HCT116 (cell line): Measurements from ENCODE around the gene CRIP1. TPM values are rescaled to one million over a fixed set of nuclear protein-coding genes. Genes with fewer than 3 reads are reported as not detected.
A peak's percentile ranks its signal among the peaks of the same experiment; 100 is the strongest.

Experiments used
- ATAC-seq: fragments of 200-7000 bp; cut with Tn5 transposase; 2 replicates; pipeline ENCODE4 v1.9.1; 2020; ENCODE audit warnings: mild to moderate bottlenecking, moderate library complexity
- BruUV-seq: library from RNA; stranded (reverse); fragments of 400-500 nt; replicated peaks from 2 replicates; lab custom pipeline; 2021; lab: Mats Ljungman, UMichigan
- CTCF ChIA-PET: fragments of 300-600 bp; sonication (Branson Sonifier 250); formaldehyde crosslinking; loops from one replicate; lab custom pipeline; 2021; ENCODE audit warnings: antibody characterized with exemption; lab: Charles Lee
- POLR2A ChIA-PET: fragments of 300-600, 350-600 bp; sonication (Branson Sonifier 250); formaldehyde crosslinking; loops from one replicate; lab custom pipeline; 2021; ENCODE audit warnings: antibody characterized with exemption; lab: Charles Lee
- RAD21 ChIA-PET, 2 experiments: fragments of 300-600 bp; sonication (Branson Sonifier 250); formaldehyde crosslinking; loops; one replicate each; lab custom pipeline; 2023; ENCODE audit warnings: low total read pairs in 2 of 2; ENCODE audit not compliant: uncharacterized antibody in 2 of 2, unreplicated experiment in 2 of 2, low non-redundant PET in 1 of 2; lab: Charles Lee
- DNase-seq: peaks from one replicate; pipeline ENCODE4 v3.0.0-alpha.2; 2010; ENCODE audit warnings: low read depth, low spot score
- H2AFZ ChIP-seq: fragments of 200-600 bp; shearing (Covaris generic), sonication (generic); 2 replicates; pipeline ENCODE4 v1.6.1; 2017; ENCODE audit warnings: low read depth, mixed run types, mixed read lengths, antibody characterized with exemption, low read length; ENCODE audit not compliant: poor library complexity, severe bottlenecking
- H3K27ac ChIP-seq: 2 replicates; pipeline ENCODE4 v1.5.1; 2012; ENCODE audit warnings: low read depth, low read length
- H3K27me3 ChIP-seq: fragments of 200-600 bp; sonication (generic); 2 replicates; pipeline ENCODE4 v1.6.1; 2016; ENCODE audit warnings: mixed run types, low read length, mixed read lengths; ENCODE audit not compliant: insufficient read depth
- H3K36me3 ChIP-seq, 2 experiments: fragments of 200-500 bp in 1 of 2; fragments of 200-600 bp in 1 of 2; sonication (Bioruptor generic) in 1 of 2; sonication (generic) in 1 of 2; 2 replicates each; pipeline versions ENCODE4 v1.5.1 to v1.6.1; 2014 to 2016; ENCODE audit warnings: low read length in 2 of 2, inconsistent platforms in 1 of 2, mixed read lengths in 1 of 2, mixed run types in 1 of 2; ENCODE audit not compliant: insufficient read depth in 2 of 2, control insufficient read depth in 1 of 2
- H3K4me1 ChIP-seq, 2 experiments: fragments of 200-600 bp in 1 of 2; sonication (generic) in 1 of 2; 2 replicates each; pipeline versions ENCODE4 v1.5.1 to v1.6.1; 2012 to 2017; ENCODE audit warnings: low read length in 2 of 2, inconsistent platforms in 1 of 2, mild to moderate bottlenecking in 1 of 2, mixed read lengths in 1 of 2, mixed run types in 1 of 2, moderate library complexity in 1 of 2; ENCODE audit not compliant: insufficient read depth in 2 of 2, control insufficient read depth in 1 of 2
- H3K4me2 ChIP-seq: fragments of 200-600 bp; sonication (generic); 2 replicates; pipeline ENCODE4 v1.6.1; 2017; ENCODE audit warnings: mixed run types, low read length, mixed read lengths
- H3K4me3 ChIP-seq, 2 experiments: fragments of 200-600 bp in 1 of 2; sonication (generic) in 1 of 2; replicated peaks in 1 of 2; 2 replicates each; pipeline ENCODE4 v1.5.1; 2011 to 2016; ENCODE audit warnings: low read length in 2 of 2, control low read depth in 1 of 2, low read depth in 1 of 2, mild to moderate bottlenecking in 1 of 2, mixed read lengths in 1 of 2, mixed run types in 1 of 2
- H3K79me2 ChIP-seq: fragments of 200-600 bp; sonication (generic); 2 replicates; pipeline ENCODE4 v1.6.1; 2017; ENCODE audit warnings: mild to moderate bottlenecking, mixed run types, low read length, moderate library complexity, mixed read lengths; ENCODE audit not compliant: insufficient read depth
- H3K9ac ChIP-seq: fragments of 200-600 bp; sonication (generic); 2 replicates; pipeline ENCODE4 v1.6.1; 2016; ENCODE audit warnings: low read length, mixed read lengths
- H3K9me2 ChIP-seq: fragments of 200-600 bp; sonication (generic), shearing (Covaris generic); 2 replicates; pipeline ENCODE4 v1.6.1; 2017; ENCODE audit warnings: mixed run types, mild to moderate bottlenecking, moderate library complexity; ENCODE audit not compliant: insufficient read depth
- H3K9me3 ChIP-seq, 2 experiments: fragments of 200-500 bp in 1 of 2; fragments of 200-600 bp in 1 of 2; sonication (Bioruptor generic) in 1 of 2; sonication (generic) in 1 of 2; 2 replicates each; pipeline ENCODE4 v1.6.1; 2014 to 2017; ENCODE audit warnings: low read length in 2 of 2, mixed read lengths in 2 of 2, inconsistent platforms in 1 of 2, low read depth in 1 of 2, mild to moderate bottlenecking in 1 of 2, mixed run types in 1 of 2, moderate library complexity in 1 of 2; ENCODE audit not compliant: control insufficient read depth in 1 of 2, insufficient read depth in 1 of 2
- H4K20me1 ChIP-seq: fragments of 200-600 bp; sonication (generic), shearing (Covaris generic); 2 replicates; pipeline ENCODE4 v1.6.1; 2017; ENCODE audit warnings: mixed run types, mild to moderate bottlenecking, moderate library complexity; ENCODE audit not compliant: insufficient read depth
- CEBPB ChIP-seq: IDR thresholded peaks from 2 replicates; pipeline ENCODE4 v1.6.1; 2012; ENCODE audit warnings: low read depth
- EGR1 ChIP-seq: IDR thresholded peaks from 2 replicates; pipeline ENCODE4 v1.6.1; 2012; ENCODE audit warnings: low read depth
- ELF1 ChIP-seq: IDR thresholded peaks from 2 replicates; pipeline ENCODE4 v1.6.1; 2012; ENCODE audit warnings: low read depth, borderline replicate concordance
- FOSL1 ChIP-seq: IDR thresholded peaks from 2 replicates; pipeline ENCODE4 v1.6.1; 2012; ENCODE audit warnings: low read depth
- MAX ChIP-seq: IDR thresholded peaks from 2 replicates; pipeline ENCODE4 v1.6.1; 2012
- RAD21 ChIP-seq: IDR thresholded peaks from 2 replicates; pipeline ENCODE4 v1.6.1; 2012; ENCODE audit warnings: low read depth, mild to moderate bottlenecking
- SP1 ChIP-seq: IDR thresholded peaks from 2 replicates; pipeline ENCODE4 v1.6.1; 2012; ENCODE audit warnings: low read depth
- SRF ChIP-seq: IDR thresholded peaks from 2 replicates; pipeline ENCODE4 v1.6.1; 2012; ENCODE audit warnings: low read depth
- TCF7L2 ChIP-seq: IDR thresholded peaks from 2 replicates; pipeline ENCODE4 v1.7.0; 2011; ENCODE audit warnings: borderline replicate concordance, inconsistent platforms; ENCODE audit not compliant: insufficient read depth, insufficient read length; ENCODE audit errors: extremely low read depth
- ZNF274 ChIP-seq: fragments of 200-500 bp; sonication (Bioruptor generic); IDR thresholded peaks from 2 replicates; pipeline ENCODE4 v1.6.1; 2014; ENCODE audit warnings: mild to moderate bottlenecking, low read depth, low read length, inconsistent platforms
- intact Hi-C: fragments of 100-400 bp; cut with micrococcal nuclease; formaldehyde crosslinking; loops from 2 replicates; pipeline ENCODE4 v1.10.0; 2022
- total RNA-seq: library from RNA; stranded (reverse); gene quantifications from one replicate; pipeline ENCODE4 v1.2.1, GENCODE V29; 2021; ENCODE audit not compliant: unreplicated experiment
- TF ChIP-seq, protein P1 (sequence below), 3 experiments: fragments of 200-600 bp in 1 of 3; sonication (generic) in 1 of 3; IDR thresholded peaks in 2 of 3; conservative IDR thresholded peaks in 1 of 3; 2 replicates each; pipeline ENCODE4 v1.5.1; 2012 to 2017; ENCODE audit warnings: low read depth in 2 of 3, low read length in 2 of 3, antibody characterized with exemption in 1 of 3, borderline replicate concordance in 1 of 3, control low read depth in 1 of 3, mild to moderate bottlenecking in 1 of 3, mixed read lengths in 1 of 3, mixed run types in 1 of 3, moderate library complexity in 1 of 3; ENCODE audit not compliant: insufficient read depth in 1 of 3
- TF ChIP-seq, protein P2 (sequence below): IDR thresholded peaks from 2 replicates; pipeline ENCODE4 v1.6.1; 2012; ENCODE audit warnings: low read depth
- TF ChIP-seq, protein P3 (sequence below): IDR thresholded peaks from 2 replicates; pipeline ENCODE4 v1.6.1; 2012

Gene CRIP1
- total RNA-seq, 1 experiment from 2014 or later, result 260 TPM

DNA sequence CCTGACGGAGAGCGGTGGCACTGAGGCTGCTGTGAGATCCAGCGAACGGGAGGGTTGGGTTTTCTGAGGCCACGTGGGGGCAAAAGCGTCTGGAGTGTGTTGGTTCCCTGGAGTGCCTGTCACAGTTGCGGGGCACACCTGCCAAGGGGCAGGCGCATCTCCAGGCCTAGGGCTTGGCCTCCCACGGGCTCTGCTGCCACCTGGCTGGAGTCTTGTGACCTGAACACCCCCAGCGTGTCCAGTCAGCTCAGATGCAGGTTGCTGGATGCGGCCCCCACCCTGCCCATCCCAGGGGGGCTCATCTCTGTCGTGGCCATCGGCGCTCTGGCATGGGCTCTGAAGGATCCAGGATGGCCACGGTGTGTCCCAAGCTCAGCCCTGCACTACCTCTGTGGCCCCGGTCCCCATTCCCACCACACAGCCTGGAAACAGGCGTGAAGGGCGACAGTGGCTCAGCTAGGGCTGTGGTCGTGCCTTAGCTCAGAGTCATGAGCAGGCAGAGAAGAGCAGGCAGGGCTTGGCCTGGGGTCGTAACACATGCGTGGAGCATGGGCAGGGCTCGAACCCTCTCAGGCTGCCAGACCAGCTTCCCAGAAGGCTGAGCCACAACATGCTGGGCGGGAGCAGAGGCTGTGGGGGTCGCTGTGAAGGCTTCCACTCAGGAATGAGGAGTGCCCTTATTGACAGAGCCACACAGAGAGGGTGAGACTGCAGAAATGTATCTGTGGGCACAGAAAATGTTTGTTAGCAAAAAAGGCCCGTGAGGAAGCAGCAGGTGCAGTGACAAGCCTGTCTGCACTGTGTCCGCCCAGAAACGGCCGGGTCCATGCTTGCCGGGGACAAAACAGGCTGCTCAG lies 35.6 kb upstream of the CRIP1 start:
- BruUV-seq, result TSS peak; percentile 9
- TF ChIP-seq, protein P1, sequence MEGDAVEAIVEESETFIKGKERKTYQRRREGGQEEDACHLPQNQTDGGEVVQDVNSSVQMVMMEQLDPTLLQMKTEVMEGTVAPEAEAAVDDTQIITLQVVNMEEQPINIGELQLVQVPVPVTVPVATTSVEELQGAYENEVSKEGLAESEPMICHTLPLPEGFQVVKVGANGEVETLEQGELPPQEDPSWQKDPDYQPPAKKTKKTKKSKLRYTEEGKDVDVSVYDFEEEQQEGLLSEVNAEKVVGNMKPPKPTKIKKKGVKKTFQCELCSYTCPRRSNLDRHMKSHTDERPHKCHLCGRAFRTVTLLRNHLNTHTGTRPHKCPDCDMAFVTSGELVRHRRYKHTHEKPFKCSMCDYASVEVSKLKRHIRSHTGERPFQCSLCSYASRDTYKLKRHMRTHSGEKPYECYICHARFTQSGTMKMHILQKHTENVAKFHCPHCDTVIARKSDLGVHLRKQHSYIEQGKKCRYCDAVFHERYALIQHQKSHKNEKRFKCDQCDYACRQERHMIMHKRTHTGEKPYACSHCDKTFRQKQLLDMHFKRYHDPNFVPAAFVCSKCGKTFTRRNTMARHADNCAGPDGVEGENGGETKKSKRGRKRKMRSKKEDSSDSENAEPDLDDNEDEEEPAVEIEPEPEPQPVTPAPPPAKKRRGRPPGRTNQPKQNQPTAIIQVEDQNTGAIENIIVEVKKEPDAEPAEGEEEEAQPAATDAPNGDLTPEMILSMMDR (IDR thresholded peaks at IDR 0.05 in 2 of 3, conservative IDR thresholded peaks at IDR 0.05 in 1 of 3; ENCODE audit: borderline replicate concordance in 1 of 3, insufficient read depth in 1 of 3, low read depth in 2 of 3, low read length in 2 of 3), result no peak
- no peak for TF ChIP-seq TCF7L2
- no peak for TF ChIP-seq ZNF274
- no peak for TF ChIP-seq RAD21
- no peak for TF ChIP-seq EGR1
- TF ChIP-seq ELF1, result no peak
- TF ChIP-seq, protein P2, sequence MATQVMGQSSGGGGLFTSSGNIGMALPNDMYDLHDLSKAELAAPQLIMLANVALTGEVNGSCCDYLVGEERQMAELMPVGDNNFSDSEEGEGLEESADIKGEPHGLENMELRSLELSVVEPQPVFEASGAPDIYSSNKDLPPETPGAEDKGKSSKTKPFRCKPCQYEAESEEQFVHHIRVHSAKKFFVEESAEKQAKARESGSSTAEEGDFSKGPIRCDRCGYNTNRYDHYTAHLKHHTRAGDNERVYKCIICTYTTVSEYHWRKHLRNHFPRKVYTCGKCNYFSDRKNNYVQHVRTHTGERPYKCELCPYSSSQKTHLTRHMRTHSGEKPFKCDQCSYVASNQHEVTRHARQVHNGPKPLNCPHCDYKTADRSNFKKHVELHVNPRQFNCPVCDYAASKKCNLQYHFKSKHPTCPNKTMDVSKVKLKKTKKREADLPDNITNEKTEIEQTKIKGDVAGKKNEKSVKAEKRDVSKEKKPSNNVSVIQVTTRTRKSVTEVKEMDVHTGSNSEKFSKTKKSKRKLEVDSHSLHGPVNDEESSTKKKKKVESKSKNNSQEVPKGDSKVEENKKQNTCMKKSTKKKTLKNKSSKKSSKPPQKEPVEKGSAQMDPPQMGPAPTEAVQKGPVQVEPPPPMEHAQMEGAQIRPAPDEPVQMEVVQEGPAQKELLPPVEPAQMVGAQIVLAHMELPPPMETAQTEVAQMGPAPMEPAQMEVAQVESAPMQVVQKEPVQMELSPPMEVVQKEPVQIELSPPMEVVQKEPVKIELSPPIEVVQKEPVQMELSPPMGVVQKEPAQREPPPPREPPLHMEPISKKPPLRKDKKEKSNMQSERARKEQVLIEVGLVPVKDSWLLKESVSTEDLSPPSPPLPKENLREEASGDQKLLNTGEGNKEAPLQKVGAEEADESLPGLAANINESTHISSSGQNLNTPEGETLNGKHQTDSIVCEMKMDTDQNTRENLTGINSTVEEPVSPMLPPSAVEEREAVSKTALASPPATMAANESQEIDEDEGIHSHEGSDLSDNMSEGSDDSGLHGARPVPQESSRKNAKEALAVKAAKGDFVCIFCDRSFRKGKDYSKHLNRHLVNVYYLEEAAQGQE, result no peak
- no peak for TF ChIP-seq CEBPB
- TF ChIP-seq MAX, result no peak
- TF ChIP-seq FOSL1, result no peak
- TF ChIP-seq SP1, result no peak
- TF ChIP-seq, protein P3, sequence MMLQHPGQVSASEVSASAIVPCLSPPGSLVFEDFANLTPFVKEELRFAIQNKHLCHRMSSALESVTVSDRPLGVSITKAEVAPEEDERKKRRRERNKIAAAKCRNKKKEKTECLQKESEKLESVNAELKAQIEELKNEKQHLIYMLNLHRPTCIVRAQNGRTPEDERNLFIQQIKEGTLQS, result no peak
- no peak for TF ChIP-seq SRF
- TF ChIP-seq, all 23 proteins: peak for 0
- no peaks in the 10 kb centered on the region for H4K20me1 ChIP-seq
- intact Hi-C loops, result no loop called here
- no peaks in the 10 kb centered on the region for H3K27me3 ChIP-seq
- ATAC-seq, result no peak
- no peaks in the 10 kb centered on the region for H3K4me1 ChIP-seq
- POLR2A ChIA-PET, result no interaction called here
- H3K9me2 ChIP-seq, result no peaks in the 10 kb centered on the region
- RAD21 ChIA-PET, result no interaction called here
- peaks cover 20% of the 10 kb centered on the region; the same call in 1 of the 2 replicates for H3K79me2 ChIP-seq
- no peak overlapping the region for H3K9ac ChIP-seq
- no peak overlapping the region for H2AFZ ChIP-seq
- H3K4me3 ChIP-seq, result no peak overlapping the region
- no peak overlapping the region for H3K4me2 ChIP-seq
- DNase-seq, result no peak
- H3K27ac ChIP-seq, result no peak overlapping the region
- H3K9me3 ChIP-seq, result no peaks in the 10 kb centered on the region
- H3K36me3 ChIP-seq, result peaks cover 11 to 22% of the 10 kb centered on the region in 2 experiments; a peak in 3 of 4 replicates
- CTCF ChIA-PET, result interaction anchor here (0.6 kb wide), 1 partner anchor 39 kb away, joined by 3 read pairs; no protein-coding TSS in a partner anchor
